SK-N-SH (cell line): ENCODE measurements around the gene USP12.

Source experiments
- CTCF ChIP-seq: fragments of 200-600 bp; sonication (generic); IDR thresholded peaks from 2 replicates; pipeline ENCODE4 v1.6.1; 2017; ENCODE audit warnings: antibody characterized with exemption, mild to moderate bottlenecking, moderate library complexity
- GATA2 ChIP-seq: sonication (generic); formaldehyde crosslinking; IDR thresholded peaks from 2 replicates; pipeline ENCODE4 v1.5.0; 2020; ENCODE audit warnings: mild to moderate bottlenecking, missing genetic modification reagents
- TAF1 ChIP-seq: IDR thresholded peaks from 2 replicates; pipeline ENCODE4 v1.6.1; 2012; ENCODE audit warnings: low read depth, mild to moderate bottlenecking, low read length, moderate library complexity, borderline replicate concordance
- YY1 ChIP-seq: IDR thresholded peaks from 2 replicates; pipeline ENCODE4 v1.4.0; 2012; ENCODE audit warnings: low read depth, mild to moderate bottlenecking

GRCh38 chr13:27073186-27073585 is 98.4 kb downstream of the USP12 start:
- TF ChIP-seq YY1 (no peak), GATA2 (CRISPR knock-in tag) (no peak), TAF1 (no peak), CTCF (no peak)
